PC-3 (cell line): Measurements from ENCODE around the gene INAVA. TPM values are rescaled to one million over a fixed set of nuclear protein-coding genes. Genes with fewer than 3 reads are reported as not detected.

ENCODE experiments used
- ATAC-seq: fragments of 200-7000 bp; cut with Tn5 transposase; 2 replicates; pipeline ENCODE4 v1.9.1; 2020; ENCODE audit warnings: mild to moderate bottlenecking, moderate library complexity
- BruUV-seq: library from RNA; stranded (reverse); fragments of 400-500 nt; replicated peaks from 2 replicates; lab custom pipeline; 2021; lab: Mats Ljungman, UMichigan
- CTCF ChIA-PET: fragments of 300-600 bp; sonication (Branson Sonifier 250); formaldehyde crosslinking; loops from one replicate; lab custom pipeline; 2022; ENCODE audit warnings: antibody characterized with exemption; lab: Charles Lee
- POLR2A ChIA-PET: fragments of 300-600 bp; sonication (Branson Sonifier 250); formaldehyde crosslinking; loops from one replicate; lab custom pipeline; 2022; ENCODE audit warnings: antibody characterized with exemption; ENCODE audit not compliant: unreplicated experiment; lab: Charles Lee
- DNase-seq: peaks from one replicate; pipeline ENCODE4 v3.0.0-alpha.2; 2015
- H2AFZ ChIP-seq: fragments of 300-600 bp; sonication (generic); 2 replicates; pipeline ENCODE4 v1.6.0; 2016; ENCODE audit warnings: antibody characterized with exemption, low read length
- H3F3A ChIP-seq: fragments of 300-600 bp; sonication (generic); one replicate; pipeline ENCODE4 v1.6.0; 2017; ENCODE audit warnings: antibody characterized with exemption, low read length, control low read depth, mild to moderate bottlenecking; ENCODE audit not compliant: unreplicated experiment
- H3K27ac ChIP-seq: fragments of 300-600 bp; sonication (generic); 2 replicates; pipeline ENCODE4 v1.5.1; 2016; ENCODE audit warnings: mild to moderate bottlenecking, low read length
- H3K27me3 ChIP-seq: fragments of 300-600 bp; sonication (generic); 2 replicates; pipeline ENCODE4 v1.6.1; 2016; ENCODE audit warnings: low read length, mixed read lengths
- H3K36me3 ChIP-seq: fragments of 300-600 bp; sonication (generic); 2 replicates; pipeline ENCODE4 v1.6.1; 2016; ENCODE audit warnings: low read depth, mixed run types, low read length, mixed read lengths
- H3K4me1 ChIP-seq: fragments of 300-600 bp; sonication (generic); 2 replicates; pipeline ENCODE4 v1.5.1; 2016; ENCODE audit warnings: low read length; ENCODE audit not compliant: insufficient read depth
- H3K4me2 ChIP-seq: fragments of 300-600 bp; sonication (generic); 2 replicates; pipeline ENCODE4 v1.6.0; 2016; ENCODE audit warnings: low read length
- H3K4me3 ChIP-seq: fragments of 300-600 bp; sonication (generic); 2 replicates; pipeline ENCODE4 v1.5.1; 2016; ENCODE audit warnings: mild to moderate bottlenecking, low read length, mixed read lengths
- H3K79me2 ChIP-seq: fragments of 300-600 bp; sonication (generic); 2 replicates; pipeline ENCODE4 v1.6.1; 2017; ENCODE audit warnings: low read length, mixed read lengths
- H3K9ac ChIP-seq: fragments of 300-600 bp; sonication (generic); 2 replicates; pipeline ENCODE4 v1.6.0; 2016; ENCODE audit warnings: mild to moderate bottlenecking, low read length
- H3K9me2 ChIP-seq: fragments of 300-600 bp; sonication (generic); replicated peaks from 2 replicates; pipeline ENCODE4 v1.6.1; 2016; ENCODE audit warnings: mixed run types, low read length, mixed read lengths
- H3K9me3 ChIP-seq: fragments of 300-600 bp; sonication (generic); 2 replicates; pipeline ENCODE4 v1.6.1; 2016; ENCODE audit warnings: low read length, mixed read lengths
- H4K20me1 ChIP-seq: fragments of 300-600 bp; sonication (generic); 2 replicates; pipeline ENCODE4 v1.6.1; 2016; ENCODE audit warnings: low read length, mixed read lengths
- EZH2 ChIP-seq: fragments of 300-600 bp; sonication (generic); IDR thresholded peaks from one replicate; pipeline ENCODE4 v1.6.1; 2017; ENCODE audit warnings: antibody characterized with exemption, mild to moderate bottlenecking, low read length; ENCODE audit not compliant: unreplicated experiment
- EZH2phosphoT487 ChIP-seq: fragments of 300-600 bp; sonication (generic); IDR thresholded peaks from 2 replicates; pipeline ENCODE4 v1.6.1; 2018; ENCODE audit warnings: mild to moderate bottlenecking, antibody characterized with exemption, low read length, borderline replicate concordance
- intact Hi-C: fragments of 100-400 bp; cut with micrococcal nuclease; formaldehyde crosslinking; loops from 2 replicates; pipeline ENCODE4 v1.9.0; 2023
- total RNA-seq: library from RNA; depleted of rRNA; stranded (reverse); fragments of >200 nt; gene quantifications from 2 replicates; pipeline ENCODE4 v1.2.3, GENCODE V29; 2014
- TF ChIP-seq, protein P1 (sequence below): fragments of 300-600 bp; sonication (generic); conservative IDR thresholded peaks from 2 replicates; pipeline ENCODE4 v1.5.1; 2017; ENCODE audit warnings: antibody characterized with exemption, low read depth, mild to moderate bottlenecking, low read length

INAVA gene
- total RNA-seq, 1 experiment from 2014 or later: 102 TPM

DNA sequence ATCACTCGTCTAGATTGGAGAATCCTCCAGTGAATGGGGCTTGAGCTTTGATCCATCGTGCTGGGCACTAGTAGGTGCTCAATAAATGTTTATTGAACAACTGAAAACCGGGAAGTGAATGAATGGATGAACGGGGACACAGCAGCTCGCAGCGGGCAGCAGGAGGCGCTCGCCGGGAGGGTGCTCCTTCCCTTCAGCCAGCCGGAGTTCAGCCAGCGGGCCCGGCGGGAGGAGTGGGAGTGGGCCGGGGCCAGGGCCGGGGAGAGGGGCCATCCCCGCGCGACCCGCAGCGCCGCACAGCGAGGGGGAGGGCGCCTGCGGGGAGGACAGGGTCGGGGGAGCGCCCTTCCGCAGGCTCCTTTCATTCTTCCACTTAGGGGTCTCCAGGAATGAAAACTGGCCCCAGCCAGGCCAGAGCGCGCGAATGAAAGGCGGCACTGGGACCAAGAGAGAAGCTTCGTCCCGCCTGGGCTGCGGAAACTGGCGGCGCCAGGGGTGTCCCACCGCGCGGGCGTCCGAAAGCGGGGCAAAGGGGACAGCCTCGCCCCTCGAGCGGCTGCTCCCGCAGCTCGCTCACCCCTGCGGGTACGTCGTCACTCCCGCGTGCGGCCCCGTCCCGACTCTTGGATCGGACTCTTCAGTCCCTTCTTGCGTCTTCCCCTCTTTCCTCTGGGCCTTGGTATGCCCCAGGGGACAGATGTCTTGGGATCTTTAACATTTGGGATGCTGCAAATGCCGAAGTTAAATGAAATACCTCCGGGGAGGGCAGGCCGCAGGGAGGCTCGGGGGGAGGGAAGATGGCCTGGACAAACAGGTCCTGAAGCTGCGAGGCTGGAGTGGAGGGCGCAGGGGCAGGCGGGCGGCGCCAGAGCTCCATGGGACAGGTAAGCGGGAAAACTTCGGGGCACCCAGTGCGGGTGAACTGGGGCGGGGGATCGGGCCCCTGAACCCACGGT is 3.6 kb upstream of the INAVA start:
- Histone ChIP-seq H3F3A (peaks cover 13% of the 10 kb centered on the region), H3K9ac (peak overlapping the region; percentile 83), H3K79me2 (peaks cover 54% of the 10 kb centered on the region), H4K20me1 (no peaks in the 10 kb centered on the region), H3K9me2 (no peaks in the 10 kb centered on the region), H2AFZ (peak overlapping the region; percentile 89), H3K27ac (peak overlapping the region; percentile 74), H3K4me3 (peak overlapping the region; percentile 67), H3K9me3 (no peaks in the 10 kb centered on the region), H3K36me3 (no peaks in the 10 kb centered on the region), H3K4me1 (peaks cover 59% of the 10 kb centered on the region), H3K27me3 (no peaks in the 10 kb centered on the region), H3K4me2 (peak overlapping the region; percentile 86)
- no peak for TF ChIP-seq EZH2phosphoT487
- TF ChIP-seq, protein P1, sequence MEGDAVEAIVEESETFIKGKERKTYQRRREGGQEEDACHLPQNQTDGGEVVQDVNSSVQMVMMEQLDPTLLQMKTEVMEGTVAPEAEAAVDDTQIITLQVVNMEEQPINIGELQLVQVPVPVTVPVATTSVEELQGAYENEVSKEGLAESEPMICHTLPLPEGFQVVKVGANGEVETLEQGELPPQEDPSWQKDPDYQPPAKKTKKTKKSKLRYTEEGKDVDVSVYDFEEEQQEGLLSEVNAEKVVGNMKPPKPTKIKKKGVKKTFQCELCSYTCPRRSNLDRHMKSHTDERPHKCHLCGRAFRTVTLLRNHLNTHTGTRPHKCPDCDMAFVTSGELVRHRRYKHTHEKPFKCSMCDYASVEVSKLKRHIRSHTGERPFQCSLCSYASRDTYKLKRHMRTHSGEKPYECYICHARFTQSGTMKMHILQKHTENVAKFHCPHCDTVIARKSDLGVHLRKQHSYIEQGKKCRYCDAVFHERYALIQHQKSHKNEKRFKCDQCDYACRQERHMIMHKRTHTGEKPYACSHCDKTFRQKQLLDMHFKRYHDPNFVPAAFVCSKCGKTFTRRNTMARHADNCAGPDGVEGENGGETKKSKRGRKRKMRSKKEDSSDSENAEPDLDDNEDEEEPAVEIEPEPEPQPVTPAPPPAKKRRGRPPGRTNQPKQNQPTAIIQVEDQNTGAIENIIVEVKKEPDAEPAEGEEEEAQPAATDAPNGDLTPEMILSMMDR: peak; percentile 100
- peak; percentile 51 for ATAC-seq
- TSS peak; percentile 23 for BruUV-seq
- CTCF ChIA-PET: interaction anchor here (0.5 to 1.5 kb wide), 7 partner anchors 11 to 382 kb away, joined by 3 to 12 read pairs (median 3); no protein-coding TSS in a partner anchor
- DNase-seq: peak; percentile 95
- intact Hi-C loops: loop anchor here (1.0 to 5.0 kb wide), 3 partner anchors 78 to 221 kb away; partner anchors contain the start of gene CACNA1S
- POLR2A ChIA-PET: interaction anchor here (0.5 to 0.7 kb wide), 2 partner anchors 23 to 34 kb away, joined by 4 read pairs; no protein-coding TSS in a partner anchor

DNA sequence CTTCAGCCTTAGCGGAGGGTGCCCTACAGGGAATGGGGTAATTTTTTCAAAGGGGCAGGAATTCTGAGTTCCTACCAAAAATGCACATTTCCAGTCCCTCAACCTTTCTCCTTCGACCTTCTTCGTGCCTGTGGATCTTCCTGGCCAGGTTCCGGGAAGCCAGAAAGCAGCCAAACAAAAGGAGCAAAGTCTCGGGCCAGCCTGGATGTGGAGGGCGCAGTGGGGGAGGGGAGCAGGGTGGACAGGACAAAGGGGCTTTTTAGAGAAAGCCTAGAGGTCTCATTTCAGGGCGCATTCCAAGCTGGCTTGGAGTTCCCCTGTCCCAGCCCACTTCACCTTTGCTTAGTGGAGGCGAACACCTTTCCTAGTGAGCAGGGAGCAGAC is 2.9 kb upstream of the INAVA start:
- CTCF ChIA-PET: interaction anchor here (1.2 to 1.5 kb wide), 3 partner anchors 80 to 151 kb away, joined by 3 to 12 read pairs (median 5); no protein-coding TSS in a partner anchor
- H3K27ac ChIP-seq: peak overlapping the region; percentile 74
- peak overlapping the region; percentile 83 for H3K9ac ChIP-seq
- no peak for TF ChIP-seq EZH2
- TF ChIP-seq, protein P1: no peak
- TF ChIP-seq EZH2phosphoT487: no peak
- DNase-seq (peak; percentile 55), ATAC-seq (no peak)
- no peaks in the 10 kb centered on the region for H3K27me3 ChIP-seq
- peaks cover 65% of the 10 kb centered on the region for H3K4me1 ChIP-seq
- H4K20me1 ChIP-seq: no peaks in the 10 kb centered on the region
- H3K79me2 ChIP-seq: peaks cover 58% of the 10 kb centered on the region
- peak overlapping the region; percentile 89 for H2AFZ ChIP-seq
- H3K9me3 ChIP-seq: no peaks in the 10 kb centered on the region
- H3K9me2 ChIP-seq: no peaks in the 10 kb centered on the region
- POLR2A ChIA-PET: no interaction called here
- no TSS peak for BruUV-seq
- peak overlapping the region; percentile 86 for H3K4me2 ChIP-seq
- H3F3A ChIP-seq: peaks cover 13% of the 10 kb centered on the region
- no peaks in the 10 kb centered on the region for H3K36me3 ChIP-seq
- peak overlapping the region; percentile 67 for H3K4me3 ChIP-seq
- intact Hi-C loops: loop anchor here (1.0 to 5.0 kb wide), 3 partner anchors 77 to 221 kb away; partner anchors contain the start of gene CACNA1S
